Right atrium auricular region (tissue), 2 donors: Measurements from ENCODE around the gene RDH13. TPM values are rescaled to one million over a fixed set of nuclear protein-coding genes. Genes with fewer than 3 reads are reported as not detected.

Experiments
- DNase-seq: peaks from one replicate; pipeline ENCODE4 v3.0.0-alpha.2; 2019; ENCODE audit warnings: low spot score
- H3K27ac ChIP-seq, 2 donors: fragments of 200-600 bp; sonication (generic); 1 replicate in 1 of 2; 2 replicates in 1 of 2; pipeline ENCODE4 v1.5.1; 2016 to 2019
- H3K27me3 ChIP-seq, 2 donors: fragments of 200-600 bp; sonication (generic); one replicate each; pipeline versions ENCODE4 v1.5.1 to v1.6.0; 2017 to 2019
- H3K36me3 ChIP-seq: fragments of 200-600 bp; sonication (generic); one replicate; pipeline ENCODE4 v1.5.1; 2016
- H3K4me1 ChIP-seq, 2 donors: fragments of 200-600 bp; sonication (generic); one replicate each; pipeline versions ENCODE4 v1.5.1 to v1.6.0; 2017 to 2019
- H3K4me3 ChIP-seq, 2 donors: fragments of 200-600 bp; sonication (generic); 1 replicate in 1 of 2; 2 replicates in 1 of 2; pipeline ENCODE4 v1.5.1; 2017 to 2019; ENCODE audit warnings: mild to moderate bottlenecking in 1 of 2, moderate library complexity in 1 of 2
- H3K9me3 ChIP-seq, 2 donors: fragments of 200-600 bp; sonication (generic); one replicate each; pipeline ENCODE4 v1.5.1; 2019
- total RNA-seq, 2 donors: library from RNA; depleted of rRNA; stranded (reverse); fragments of >200 nt; gene quantifications; one replicate each; pipeline ENCODE4 v1.1.0, GENCODE V29; 2016
- TF ChIP-seq, protein P1 (sequence below), 2 donors: fragments of 200-600 bp; sonication (generic); IDR thresholded peaks; one replicate each; pipeline ENCODE4 v1.5.1; 2019; ENCODE audit warnings: antibody characterized with exemption in 2 of 2

Gene RDH13
- total RNA-seq, 2 donors from 2014 or later, result 26.5 to 28.1 TPM

DNA sequence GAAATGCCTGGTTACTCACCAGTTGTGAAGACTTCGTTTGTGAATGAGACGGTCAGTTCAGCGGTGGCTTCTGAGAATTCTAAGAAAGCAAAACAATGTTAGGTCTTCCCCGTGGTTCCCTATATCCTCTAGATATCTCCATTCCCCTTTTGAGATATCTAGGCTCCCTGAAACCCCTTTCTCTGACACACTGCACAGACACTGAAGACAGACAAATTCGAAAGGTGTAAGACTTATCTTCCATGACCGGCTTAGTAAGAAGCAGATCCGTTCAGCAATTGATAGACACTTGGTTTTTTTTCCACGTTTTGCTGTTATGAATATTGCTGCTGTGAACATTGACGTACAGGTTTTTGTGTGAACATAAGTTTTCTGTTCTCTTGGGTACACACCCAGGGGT lies 44.3 kb downstream of the RDH13 start:
- Histone ChIP-seq H3K27me3 (no peaks in the 10 kb centered on the region), H3K36me3 (no peaks in the 10 kb centered on the region), H3K9me3 (no peaks in the 10 kb centered on the region), H3K27ac (no peak overlapping the region), H3K4me1 (no peaks in the 10 kb centered on the region), H3K4me3 (no peak overlapping the region)
- no peak for DNase-seq
- TF ChIP-seq, protein P1, sequence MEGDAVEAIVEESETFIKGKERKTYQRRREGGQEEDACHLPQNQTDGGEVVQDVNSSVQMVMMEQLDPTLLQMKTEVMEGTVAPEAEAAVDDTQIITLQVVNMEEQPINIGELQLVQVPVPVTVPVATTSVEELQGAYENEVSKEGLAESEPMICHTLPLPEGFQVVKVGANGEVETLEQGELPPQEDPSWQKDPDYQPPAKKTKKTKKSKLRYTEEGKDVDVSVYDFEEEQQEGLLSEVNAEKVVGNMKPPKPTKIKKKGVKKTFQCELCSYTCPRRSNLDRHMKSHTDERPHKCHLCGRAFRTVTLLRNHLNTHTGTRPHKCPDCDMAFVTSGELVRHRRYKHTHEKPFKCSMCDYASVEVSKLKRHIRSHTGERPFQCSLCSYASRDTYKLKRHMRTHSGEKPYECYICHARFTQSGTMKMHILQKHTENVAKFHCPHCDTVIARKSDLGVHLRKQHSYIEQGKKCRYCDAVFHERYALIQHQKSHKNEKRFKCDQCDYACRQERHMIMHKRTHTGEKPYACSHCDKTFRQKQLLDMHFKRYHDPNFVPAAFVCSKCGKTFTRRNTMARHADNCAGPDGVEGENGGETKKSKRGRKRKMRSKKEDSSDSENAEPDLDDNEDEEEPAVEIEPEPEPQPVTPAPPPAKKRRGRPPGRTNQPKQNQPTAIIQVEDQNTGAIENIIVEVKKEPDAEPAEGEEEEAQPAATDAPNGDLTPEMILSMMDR (IDR thresholded peaks at IDR 0.05), result no peak

DNA sequence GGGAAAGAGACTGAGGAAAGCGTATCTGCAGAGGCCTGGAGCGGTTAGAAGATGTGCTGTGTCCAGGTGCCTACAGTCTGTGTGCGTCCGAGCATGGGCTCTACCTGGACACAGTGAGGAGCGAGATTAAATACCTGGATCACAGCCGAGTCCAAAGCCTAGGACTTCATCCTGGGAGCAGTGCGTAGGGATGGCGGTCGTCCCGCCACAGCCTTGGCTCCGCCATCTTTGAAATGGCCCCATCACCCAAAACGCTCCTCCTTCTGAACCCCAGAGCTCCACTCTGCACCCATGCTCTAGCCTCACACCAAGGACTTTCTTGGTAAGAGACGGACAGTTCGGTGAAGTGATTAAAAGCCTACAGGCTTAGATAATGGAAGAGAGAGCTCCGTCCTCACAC lies 44.7 kb downstream of the RDH13 start:
- H3K4me3 ChIP-seq, result no peak overlapping the region
- no peaks in the 10 kb centered on the region for H3K27me3 ChIP-seq
- no peaks in the 10 kb centered on the region for H3K9me3 ChIP-seq
- TF ChIP-seq, protein P1 (IDR thresholded peaks at IDR 0.05), result no peak
- no peaks in the 10 kb centered on the region for H3K36me3 ChIP-seq
- no peak for DNase-seq
- no peaks in the 10 kb centered on the region for H3K4me1 ChIP-seq
- H3K27ac ChIP-seq, result no peak overlapping the region

DNA sequence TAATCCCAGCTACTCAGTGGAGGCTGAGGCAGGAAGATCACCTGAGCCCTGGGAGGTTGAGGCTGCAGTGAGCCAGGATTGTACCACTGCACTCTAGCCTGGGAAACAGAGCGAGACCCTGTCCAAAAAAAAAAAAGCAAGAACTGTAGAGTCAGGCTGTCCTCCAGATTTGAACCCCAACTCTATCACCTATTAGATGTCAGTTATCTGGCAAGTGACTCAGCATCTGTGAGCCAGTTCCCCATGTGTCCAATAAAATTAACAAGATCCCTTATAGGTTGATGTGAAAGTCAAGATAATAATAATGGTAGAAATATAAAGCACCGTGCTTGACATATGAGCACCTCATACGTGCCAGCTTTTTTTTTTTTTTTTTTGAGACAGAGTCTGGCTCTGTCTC lies 46.9 kb downstream of the RDH13 start:
- H3K4me1 ChIP-seq, result no peaks in the 10 kb centered on the region
- H3K27ac ChIP-seq, result no peak overlapping the region
- TF ChIP-seq, protein P1 (IDR thresholded peaks at IDR 0.05), result no peak
- H3K27me3 ChIP-seq, result no peaks in the 10 kb centered on the region
- H3K36me3 ChIP-seq, result no peaks in the 10 kb centered on the region
- no peak for DNase-seq
- H3K9me3 ChIP-seq, result no peaks in the 10 kb centered on the region
- H3K4me3 ChIP-seq, result no peak overlapping the region

DNA sequence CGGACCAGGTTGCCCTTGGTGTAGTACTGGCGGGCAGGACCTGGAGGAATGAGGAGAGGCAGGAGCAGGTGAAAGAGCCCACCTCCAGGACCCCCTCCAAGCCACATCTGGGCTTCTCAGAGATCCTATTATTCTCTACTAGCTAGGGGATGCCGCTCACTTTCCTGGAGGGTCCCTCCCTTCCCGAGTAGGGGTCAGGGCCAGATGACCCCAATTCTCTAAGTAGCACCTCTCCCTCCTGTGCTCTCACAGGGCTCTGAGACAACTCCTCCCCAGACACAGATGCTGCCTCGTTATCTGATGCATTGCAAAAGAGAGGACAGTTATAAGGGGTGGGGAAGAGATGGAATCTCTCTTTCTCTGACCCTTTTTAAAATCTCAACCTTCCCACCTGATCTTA lies 47.8 kb downstream of the RDH13 start:
- Histone ChIP-seq H3K27ac (no peak overlapping the region), H3K36me3 (no peaks in the 10 kb centered on the region), H3K9me3 (no peaks in the 10 kb centered on the region), H3K4me1 (no peaks in the 10 kb centered on the region), H3K27me3 (no peaks in the 10 kb centered on the region), H3K4me3 (no peak overlapping the region)
- DNase-seq, result no peak
- TF ChIP-seq, protein P1 (IDR thresholded peaks at IDR 0.05), result no peak

DNA sequence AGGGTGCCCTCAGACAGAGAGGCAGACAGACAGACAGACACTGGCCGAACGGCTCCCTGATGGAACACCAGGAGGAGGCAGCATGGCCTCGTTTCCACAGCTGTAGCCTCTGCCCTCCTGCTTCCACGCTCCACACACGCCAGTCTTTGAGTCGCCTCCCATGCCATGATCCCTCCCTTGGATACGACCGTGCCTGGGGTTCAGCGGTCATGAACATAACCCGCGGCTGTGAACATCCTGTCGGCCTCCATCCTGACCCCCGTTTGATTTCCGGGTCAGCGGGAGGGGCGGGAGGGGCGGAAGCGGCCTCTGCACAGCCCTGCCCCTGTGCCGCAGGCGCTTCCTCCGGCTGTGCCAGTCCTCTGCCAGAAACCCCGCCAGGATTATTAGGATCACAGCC lies 48.2 kb downstream of the RDH13 start:
- Histone ChIP-seq H3K9me3 (no peaks in the 10 kb centered on the region), H3K36me3 (no peaks in the 10 kb centered on the region), H3K27me3 (no peaks in the 10 kb centered on the region), H3K4me3 (no peak overlapping the region), H3K27ac (no peak overlapping the region), H3K4me1 (no peaks in the 10 kb centered on the region)
- TF ChIP-seq, protein P1 (IDR thresholded peaks at IDR 0.05), result no peak
- no peak for DNase-seq

DNA sequence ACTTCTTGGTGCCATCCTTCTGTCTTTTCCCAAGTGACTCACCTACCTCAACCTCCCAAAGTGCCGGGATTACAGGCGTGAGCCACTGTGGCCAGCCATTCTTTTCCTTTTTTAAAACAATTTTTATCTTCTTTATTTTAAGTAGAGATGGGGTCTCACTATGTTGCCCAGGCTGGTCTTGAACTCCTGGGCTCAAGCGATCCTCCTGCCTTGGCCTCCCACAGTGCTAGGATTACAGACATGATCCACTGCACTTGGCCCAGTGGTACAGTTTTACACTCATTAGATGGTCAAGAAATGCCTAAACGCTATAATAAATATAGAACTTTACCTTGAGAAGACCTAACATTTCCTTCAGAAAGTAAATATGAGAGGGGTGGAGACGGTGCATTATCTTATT lies 49.4 kb downstream of the RDH13 start:
- Histone ChIP-seq H3K4me3 (no peak overlapping the region), H3K27ac (no peak overlapping the region), H3K9me3 (no peaks in the 10 kb centered on the region), H3K27me3 (no peaks in the 10 kb centered on the region), H3K36me3 (no peaks in the 10 kb centered on the region), H3K4me1 (no peaks in the 10 kb centered on the region)
- TF ChIP-seq, protein P1 (IDR thresholded peaks at IDR 0.05), result no peak
- no peak for DNase-seq
